ENCODE data around the gene ADH7. TPM values are rescaled to one million over a fixed set of nuclear protein-coding genes. Genes with fewer than 3 reads are reported as not detected.

The ADH7 gene
- total and polyA plus RNA-seq, 2 of the 13 experiments (the other 11 are each of a cell fraction or from before 2014, with no cell fraction given) = not detected

DNA sequence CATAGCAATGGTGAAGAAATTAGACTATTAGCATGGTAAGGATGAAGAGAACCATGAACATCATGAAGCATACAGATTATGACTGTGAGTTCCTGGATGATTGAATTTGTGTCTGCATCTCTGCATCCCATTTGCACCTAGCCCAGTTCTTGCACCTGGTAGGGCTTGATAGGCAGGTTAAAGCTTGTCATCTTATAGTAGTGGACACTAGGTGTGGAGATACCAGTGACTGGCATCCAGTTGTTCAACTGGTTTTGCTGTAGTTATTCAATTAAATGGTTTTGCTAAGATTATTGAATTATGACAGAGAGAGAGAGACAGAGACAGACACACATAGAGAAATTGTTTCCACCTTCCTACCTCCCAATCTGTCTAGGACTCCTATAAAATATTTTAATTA, 5.0 kb downstream of the ADH7 start:
- ChIA-PET POLR2A (no interaction called here), CTCF (ENCODE audit: low intra/inter-chr PET ratio, low total read pairs) (no interaction called here)
- no peak for FAIRE-seq
- H3K4me3 ChIP-seq (replicated peaks in 1 of 3; ENCODE audit: insufficient read depth in 1 of 3, low read depth in 2 of 3, low read length in 3 of 3) = no peak overlapping the region
- ATAC-seq = no peak
- no peaks in the 10 kb centered on the region for H3K4me1 ChIP-seq (ENCODE audit: insufficient read depth, low read length)
- no peaks in the 10 kb centered on the region for H3K79me2 ChIP-seq (ENCODE audit: insufficient read depth, low read length)
- H3K27me3 ChIP-seq (ENCODE audit: control insufficient read depth in 1 of 2, insufficient read depth in 2 of 2, low read length in 2 of 2) = peaks cover 0 to 3% of the 10 kb centered on the region in 2 experiments; a peak in 1 of 5 replicates
- intact Hi-C loops (cut with micrococcal nuclease; ENCODE audit: unreplicated experiment) (no loop called here), in situ Hi-C loops (cut with HindIII; ENCODE audit: extremely low pct_ligation_motif_present, low pct_unique_long_range_greater_than_20kb) (no loop called here)
- DNase-seq (ENCODE audit: low spot score) = no peak
- no peaks in the 10 kb centered on the region for H3K9me3 ChIP-seq (ENCODE audit: low read length)
- no peak for TF ChIP-seq NCOR1 (IDR thresholded peaks at IDR 0.05; ENCODE audit: borderline replicate concordance, low read length)
- no peak for TF ChIP-seq ZNF451 (CRISPR knock-in tag; IDR thresholded peaks at IDR 0.05)
- TF ChIP-seq ADNP (CRISPR knock-in tag; IDR thresholded peaks at IDR 0.05) = no peak
- TF ChIP-seq FOXA1 (IDR thresholded peaks at IDR 0.05) = no peak
- TF ChIP-seq FOXA1 (CRISPR knock-in tag; IDR thresholded peaks at IDR 0.05) = no peak
- TF ChIP-seq, protein P1, sequence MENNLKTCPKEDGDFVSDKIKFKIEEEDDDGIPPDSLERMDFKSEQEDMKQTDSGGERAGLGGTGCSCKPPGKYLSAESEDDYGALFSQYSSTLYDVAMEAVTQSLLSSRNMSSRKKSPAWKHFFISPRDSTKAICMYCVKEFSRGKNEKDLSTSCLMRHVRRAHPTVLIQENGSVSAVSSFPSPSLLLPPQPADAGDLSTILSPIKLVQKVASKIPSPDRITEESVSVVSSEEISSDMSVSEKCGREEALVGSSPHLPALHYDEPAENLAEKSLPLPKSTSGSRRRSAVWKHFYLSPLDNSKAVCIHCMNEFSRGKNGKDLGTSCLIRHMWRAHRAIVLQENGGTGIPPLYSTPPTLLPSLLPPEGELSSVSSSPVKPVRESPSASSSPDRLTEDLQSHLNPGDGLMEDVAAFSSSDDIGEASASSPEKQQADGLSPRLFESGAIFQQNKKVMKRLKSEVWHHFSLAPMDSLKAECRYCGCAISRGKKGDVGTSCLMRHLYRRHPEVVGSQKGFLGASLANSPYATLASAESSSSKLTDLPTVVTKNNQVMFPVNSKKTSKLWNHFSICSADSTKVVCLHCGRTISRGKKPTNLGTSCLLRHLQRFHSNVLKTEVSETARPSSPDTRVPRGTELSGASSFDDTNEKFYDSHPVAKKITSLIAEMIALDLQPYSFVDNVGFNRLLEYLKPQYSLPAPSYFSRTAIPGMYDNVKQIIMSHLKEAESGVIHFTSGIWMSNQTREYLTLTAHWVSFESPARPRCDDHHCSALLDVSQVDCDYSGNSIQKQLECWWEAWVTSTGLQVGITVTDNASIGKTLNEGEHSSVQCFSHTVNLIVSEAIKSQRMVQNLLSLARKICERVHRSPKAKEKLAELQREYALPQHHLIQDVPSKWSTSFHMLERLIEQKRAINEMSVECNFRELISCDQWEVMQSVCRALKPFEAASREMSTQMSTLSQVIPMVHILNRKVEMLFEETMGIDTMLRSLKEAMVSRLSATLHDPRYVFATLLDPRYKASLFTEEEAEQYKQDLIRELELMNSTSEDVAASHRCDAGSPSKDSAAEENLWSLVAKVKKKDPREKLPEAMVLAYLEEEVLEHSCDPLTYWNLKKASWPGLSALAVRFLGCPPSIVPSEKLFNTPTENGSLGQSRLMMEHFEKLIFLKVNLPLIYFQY (CRISPR knock-in tag; IDR thresholded peaks at IDR 0.05; ENCODE audit: borderline replicate concordance) = no peak
- TF ChIP-seq, protein P2, sequence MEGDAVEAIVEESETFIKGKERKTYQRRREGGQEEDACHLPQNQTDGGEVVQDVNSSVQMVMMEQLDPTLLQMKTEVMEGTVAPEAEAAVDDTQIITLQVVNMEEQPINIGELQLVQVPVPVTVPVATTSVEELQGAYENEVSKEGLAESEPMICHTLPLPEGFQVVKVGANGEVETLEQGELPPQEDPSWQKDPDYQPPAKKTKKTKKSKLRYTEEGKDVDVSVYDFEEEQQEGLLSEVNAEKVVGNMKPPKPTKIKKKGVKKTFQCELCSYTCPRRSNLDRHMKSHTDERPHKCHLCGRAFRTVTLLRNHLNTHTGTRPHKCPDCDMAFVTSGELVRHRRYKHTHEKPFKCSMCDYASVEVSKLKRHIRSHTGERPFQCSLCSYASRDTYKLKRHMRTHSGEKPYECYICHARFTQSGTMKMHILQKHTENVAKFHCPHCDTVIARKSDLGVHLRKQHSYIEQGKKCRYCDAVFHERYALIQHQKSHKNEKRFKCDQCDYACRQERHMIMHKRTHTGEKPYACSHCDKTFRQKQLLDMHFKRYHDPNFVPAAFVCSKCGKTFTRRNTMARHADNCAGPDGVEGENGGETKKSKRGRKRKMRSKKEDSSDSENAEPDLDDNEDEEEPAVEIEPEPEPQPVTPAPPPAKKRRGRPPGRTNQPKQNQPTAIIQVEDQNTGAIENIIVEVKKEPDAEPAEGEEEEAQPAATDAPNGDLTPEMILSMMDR (CRISPR knock-in tag; IDR thresholded peaks at IDR 0.05) = no peak
- TF ChIP-seq, protein P3, sequence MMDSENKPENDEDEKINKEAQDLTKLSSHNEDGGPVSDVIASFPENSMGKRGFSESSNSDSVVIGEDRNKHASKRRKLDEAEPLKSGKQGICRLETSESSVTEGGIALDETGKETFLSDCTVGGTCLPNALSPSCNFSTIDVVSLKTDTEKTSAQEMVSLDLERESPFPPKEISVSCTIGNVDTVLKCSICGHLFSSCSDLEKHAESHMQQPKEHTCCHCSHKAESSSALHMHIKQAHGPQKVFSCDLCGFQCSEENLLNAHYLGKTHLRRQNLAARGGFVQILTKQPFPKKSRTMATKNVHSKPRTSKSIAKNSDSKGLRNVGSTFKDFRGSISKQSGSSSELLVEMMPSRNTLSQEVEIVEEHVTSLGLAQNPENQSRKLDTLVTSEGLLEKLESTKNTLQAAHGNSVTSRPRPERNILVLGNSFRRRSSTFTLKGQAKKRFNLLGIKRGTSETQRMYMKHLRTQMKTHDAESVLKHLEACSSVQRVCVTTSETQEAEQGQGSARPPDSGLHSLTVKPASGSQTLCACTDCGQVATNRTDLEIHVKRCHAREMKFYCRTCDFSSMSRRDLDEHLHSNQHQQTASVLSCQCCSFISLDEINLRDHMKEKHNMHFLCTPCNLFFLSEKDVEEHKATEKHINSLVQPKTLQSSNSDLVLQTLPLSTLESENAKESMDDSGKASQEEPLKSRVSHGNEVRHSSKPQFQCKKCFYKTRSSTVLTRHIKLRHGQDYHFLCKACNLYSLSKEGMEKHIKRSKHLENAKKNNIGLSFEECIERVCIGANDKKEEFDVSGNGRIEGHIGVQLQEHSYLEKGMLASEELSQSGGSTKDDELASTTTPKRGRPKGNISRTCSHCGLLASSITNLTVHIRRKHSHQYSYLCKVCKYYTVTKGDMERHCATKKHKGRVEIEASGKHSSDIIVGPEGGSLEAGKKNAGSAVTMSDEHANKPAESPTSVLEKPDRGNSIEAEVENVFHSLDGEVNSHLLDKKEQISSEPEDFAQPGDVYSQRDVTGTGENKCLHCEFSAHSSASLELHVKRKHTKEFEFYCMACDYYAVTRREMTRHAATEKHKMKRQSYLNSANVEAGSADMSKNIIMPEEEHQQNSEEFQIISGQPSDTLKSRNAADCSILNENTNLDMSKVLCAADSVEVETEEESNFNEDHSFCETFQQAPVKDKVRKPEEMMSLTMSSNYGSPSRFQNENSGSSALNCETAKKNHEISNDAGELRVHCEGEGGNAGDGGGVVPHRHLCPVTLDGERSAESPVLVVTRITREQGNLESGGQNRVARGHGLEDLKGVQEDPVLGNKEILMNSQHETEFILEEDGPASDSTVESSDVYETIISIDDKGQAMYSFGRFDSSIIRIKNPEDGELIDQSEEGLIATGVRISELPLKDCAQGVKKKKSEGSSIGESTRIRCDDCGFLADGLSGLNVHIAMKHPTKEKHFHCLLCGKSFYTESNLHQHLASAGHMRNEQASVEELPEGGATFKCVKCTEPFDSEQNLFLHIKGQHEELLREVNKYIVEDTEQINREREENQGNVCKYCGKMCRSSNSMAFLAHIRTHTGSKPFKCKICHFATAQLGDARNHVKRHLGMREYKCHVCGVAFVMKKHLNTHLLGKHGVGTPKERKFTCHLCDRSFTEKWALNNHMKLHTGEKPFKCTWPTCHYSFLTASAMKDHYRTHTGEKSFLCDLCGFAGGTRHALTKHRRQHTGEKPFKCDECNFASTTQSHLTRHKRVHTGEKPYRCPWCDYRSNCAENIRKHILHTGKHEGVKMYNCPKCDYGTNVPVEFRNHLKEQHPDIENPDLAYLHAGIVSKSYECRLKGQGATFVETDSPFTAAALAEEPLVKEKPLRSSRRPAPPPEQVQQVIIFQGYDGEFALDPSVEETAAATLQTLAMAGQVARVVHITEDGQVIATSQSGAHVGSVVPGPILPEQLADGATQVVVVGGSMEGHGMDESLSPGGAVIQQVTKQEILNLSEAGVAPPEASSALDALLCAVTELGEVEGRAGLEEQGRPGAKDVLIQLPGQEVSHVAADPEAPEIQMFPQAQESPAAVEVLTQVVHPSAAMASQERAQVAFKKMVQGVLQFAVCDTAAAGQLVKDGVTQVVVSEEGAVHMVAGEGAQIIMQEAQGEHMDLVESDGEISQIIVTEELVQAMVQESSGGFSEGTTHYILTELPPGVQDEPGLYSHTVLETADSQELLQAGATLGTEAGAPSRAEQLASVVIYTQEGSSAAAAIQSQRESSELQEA (CRISPR knock-in tag; IDR thresholded peaks at IDR 0.05; ENCODE audit: not compliant biosample characterization) = no peak
- no peak for TF ChIP-seq HMG20B (CRISPR knock-in tag; conservative IDR thresholded peaks at IDR 0.05)
- no TSS peak for BruUV-seq (replicated peaks)
- H3K4me2 ChIP-seq (ENCODE audit: low read depth, low read length) = no peak overlapping the region
- H4K20me1 ChIP-seq (ENCODE audit: insufficient read depth, low read length) = no peaks in the 10 kb centered on the region
- H2AFZ ChIP-seq (ENCODE audit: low read length) = no peak overlapping the region
- H3K36me3 ChIP-seq (replicated peaks in 1 of 2; ENCODE audit: control insufficient read depth in 1 of 2, insufficient read depth in 2 of 2, low read length in 2 of 2) = no peaks in the 10 kb centered on the region
- H3K9ac ChIP-seq (ENCODE audit: insufficient read depth, low read depth, low read length) = no peak overlapping the region
- H3K27ac ChIP-seq (ENCODE audit: extremely low read length, insufficient read depth, low read length) = no peak overlapping the region

Measured in HepG2 (cell line).